H9 (cell line): ENCODE results near the gene HS6ST3. TPM values are rescaled to one million over a fixed set of nuclear protein-coding genes. Genes with fewer than 3 reads are reported as not detected.

ENCODE experiments used
- DNase-seq: peaks from one replicate; pipeline ENCODE4 v3.0.0-alpha.2; 2017
- H2AFZ ChIP-seq: one replicate; pipeline ENCODE4 v1.6.1; 2013; ENCODE audit warnings: mild to moderate bottlenecking, low read length, control low read depth, moderate library complexity
- H2AK5ac ChIP-seq: 2 replicates; pipeline ENCODE4 v1.6.1; 2013; ENCODE audit warnings: low read length, control low read depth, mixed read lengths; ENCODE audit not compliant: insufficient read length
- H2BK120ac ChIP-seq: one replicate; pipeline ENCODE4 v1.6.1; 2013; ENCODE audit warnings: low read depth, mild to moderate bottlenecking, low read length, control low read depth, inconsistent platforms; ENCODE audit not compliant: poor library complexity, severe bottlenecking
- H2BK12ac ChIP-seq: 2 replicates; pipeline ENCODE4 v1.6.1; 2013; ENCODE audit warnings: low read length, control low read depth, mixed read lengths, low read depth; ENCODE audit not compliant: insufficient read length
- H2BK15ac ChIP-seq: 2 replicates; pipeline ENCODE4 v1.6.1; 2013; ENCODE audit warnings: low read depth, low read length, control low read depth
- H2BK20ac ChIP-seq: one replicate; pipeline ENCODE4 v1.6.1; 2013; ENCODE audit warnings: low read depth, mild to moderate bottlenecking, low read length, control low read depth, inconsistent platforms; ENCODE audit not compliant: poor library complexity, severe bottlenecking
- H2BK5ac ChIP-seq: 2 replicates; pipeline ENCODE4 v1.6.1; 2013; ENCODE audit warnings: low read length, control low read depth, mixed read lengths; ENCODE audit not compliant: insufficient read length
- H3K14ac ChIP-seq: 2 replicates; pipeline ENCODE4 v1.6.1; 2013; ENCODE audit warnings: low read length, control low read depth; ENCODE audit not compliant: insufficient read depth
- H3K18ac ChIP-seq: 2 replicates; pipeline ENCODE4 v1.6.1; 2013; ENCODE audit warnings: low read depth, mild to moderate bottlenecking, mixed read lengths, low read length, control low read depth; ENCODE audit not compliant: insufficient read length
- H3K23ac ChIP-seq: 2 replicates; pipeline ENCODE4 v1.6.1; 2013; ENCODE audit warnings: low read length, control low read depth, mixed read lengths, low read depth; ENCODE audit not compliant: insufficient read length
- H3K23me2 ChIP-seq: 2 replicates; pipeline ENCODE4 v1.6.1; 2013; ENCODE audit warnings: low read depth, mild to moderate bottlenecking, mixed read lengths, low read length, control low read depth; ENCODE audit not compliant: insufficient read length, poor library complexity, severe bottlenecking
- H3K27ac ChIP-seq: 2 replicates; pipeline ENCODE4 v1.5.1; 2013; ENCODE audit warnings: low read length, control low read depth, mixed read lengths, low read depth; ENCODE audit not compliant: insufficient read length
- H3K27me3 ChIP-seq: 2 replicates; pipeline ENCODE4 v1.6.1; 2013; ENCODE audit warnings: low read length, control low read depth, inconsistent platforms; ENCODE audit not compliant: insufficient read depth
- H3K4ac ChIP-seq: 2 replicates; pipeline ENCODE4 v1.6.1; 2013; ENCODE audit warnings: low read depth, mild to moderate bottlenecking, control low read depth, inconsistent platforms, low read length, moderate library complexity
- H3K4me1 ChIP-seq: 2 replicates; pipeline ENCODE4 v1.6.1; 2013; ENCODE audit warnings: low read length, control low read depth, inconsistent platforms; ENCODE audit not compliant: insufficient read depth
- H3K4me2 ChIP-seq: 2 replicates; pipeline ENCODE4 v1.6.1; 2013; ENCODE audit warnings: low read length, control low read depth, mixed read lengths; ENCODE audit not compliant: insufficient read length, insufficient read depth
- H3K56ac ChIP-seq: 2 replicates; pipeline ENCODE4 v1.6.1; 2013; ENCODE audit warnings: low read depth, mild to moderate bottlenecking, mixed read lengths, low read length, control low read depth; ENCODE audit not compliant: insufficient read length
- H3K79me1 ChIP-seq: 2 replicates; pipeline ENCODE4 v1.6.1; 2013; ENCODE audit warnings: low read depth, mild to moderate bottlenecking, moderate library complexity, low read length, control low read depth, inconsistent platforms; ENCODE audit not compliant: insufficient read depth, poor library complexity, severe bottlenecking
- H3K79me2 ChIP-seq: 2 replicates; pipeline ENCODE4 v1.6.1; 2013; ENCODE audit warnings: low read length, control low read depth, inconsistent platforms; ENCODE audit not compliant: insufficient read depth
- H3K9ac ChIP-seq: 2 replicates; pipeline ENCODE4 v1.6.1; 2013; ENCODE audit warnings: low read length, control low read depth, mixed read lengths; ENCODE audit not compliant: insufficient read length; ENCODE audit errors: extremely low read depth
- H3K9me3 ChIP-seq: one replicate; pipeline ENCODE4 v1.6.1; 2013; ENCODE audit warnings: low read depth, low read length, inconsistent platforms; ENCODE audit not compliant: control insufficient read depth
- H3T11ph ChIP-seq: one replicate; pipeline ENCODE4 v1.6.1; 2013; ENCODE audit warnings: mild to moderate bottlenecking, low read length, control low read depth, inconsistent platforms
- H4K20me1 ChIP-seq: one replicate; pipeline ENCODE4 v1.6.1; 2013; ENCODE audit not compliant: control insufficient read depth, insufficient read length, insufficient read depth
- H4K5ac ChIP-seq: 2 replicates; pipeline ENCODE4 v1.6.1; 2013; ENCODE audit warnings: low read depth, mild to moderate bottlenecking, mixed read lengths, low read length, control low read depth; ENCODE audit not compliant: insufficient read length
- H4K8ac ChIP-seq: replicated peaks from 2 replicates; pipeline ENCODE4 v1.6.1; 2013; ENCODE audit warnings: low read length, control low read depth, mixed read lengths, low read depth; ENCODE audit not compliant: insufficient read length
- H4K91ac ChIP-seq: 2 replicates; pipeline ENCODE4 v1.6.1; 2013; ENCODE audit warnings: low read depth, mild to moderate bottlenecking, moderate library complexity, mixed read lengths, low read length, control low read depth; ENCODE audit not compliant: insufficient read length
- H3K27ac Mint-ChIP-seq, 3 experiments: 2 replicates in 2 of 3; 3 replicates in 1 of 3; pipeline ENCODE4 v1.8.0; 2020 to 2021; ENCODE audit warnings: mixed read lengths in 3 of 3, mild to moderate bottlenecking in 1 of 3, moderate library complexity in 1 of 3
- H3K27me3 Mint-ChIP-seq: 2 replicates; pipeline ENCODE4 v1.8.0; 2021; ENCODE audit warnings: low read depth, mild to moderate bottlenecking, moderate library complexity, mixed read lengths
- H3K36me3 Mint-ChIP-seq, 3 experiments: 2 replicates in 2 of 3; 3 replicates in 1 of 3; pipeline ENCODE4 v1.8.0; 2020 to 2021; ENCODE audit warnings: low read depth in 3 of 3, mixed read lengths in 3 of 3; ENCODE audit not compliant: insufficient read depth in 1 of 3
- H3K4me1 Mint-ChIP-seq, 2 experiments: 2 replicates each; pipeline ENCODE4 v1.8.0; 2020; ENCODE audit warnings: mixed read lengths in 2 of 2
- H3K4me3 Mint-ChIP-seq, 2 experiments: 2 replicates in 1 of 2; 3 replicates in 1 of 2; pipeline ENCODE4 v1.8.0; 2020 to 2021; ENCODE audit warnings: mild to moderate bottlenecking in 2 of 2, mixed read lengths in 2 of 2, moderate library complexity in 1 of 2
- H3K9me3 Mint-ChIP-seq, 2 experiments: 2 replicates in 1 of 2; 3 replicates in 1 of 2; pipeline ENCODE4 v1.8.0; 2020; ENCODE audit warnings: mild to moderate bottlenecking in 2 of 2, mixed read lengths in 2 of 2, moderate library complexity in 1 of 2
- CTCF ChIP-seq: fragments of 200-600 bp; sonication (generic); conservative IDR thresholded peaks from 3 replicates; pipeline ENCODE4 v1.8.0; 2021; ENCODE audit warnings: antibody characterized with exemption, mild to moderate bottlenecking
- total RNA-seq: library from RNA; stranded (reverse); gene quantifications from 2 replicates; pipeline ENCODE4 v1.2.1, GENCODE V29; 2021

Gene HS6ST3
- total RNA-seq, 1 experiment from 2014 or later: 0.44 TPM

DNA sequence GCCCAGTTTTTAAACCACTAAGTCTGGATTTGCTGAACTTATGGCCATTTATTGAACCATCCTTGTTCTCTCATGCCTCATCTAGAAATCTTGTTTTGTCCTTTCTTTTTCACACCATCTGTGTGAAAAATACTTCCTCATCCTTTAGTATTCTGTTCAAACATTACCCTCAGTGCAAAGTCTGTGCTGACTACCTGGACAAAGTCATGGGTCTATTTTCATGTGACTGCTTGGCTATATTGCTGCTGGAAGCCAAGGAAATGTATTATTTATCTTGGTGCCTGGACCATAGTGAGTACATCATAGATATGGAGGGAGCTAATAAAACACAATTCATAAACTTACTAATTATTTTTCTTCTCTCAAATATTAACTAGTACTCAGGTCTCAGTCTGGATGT lies 591.9 kb downstream of the HS6ST3 start:
- no peaks in the 10 kb centered on the region for H3K27me3 ChIP-seq
- H4K91ac ChIP-seq: no peak overlapping the region
- H3K4me2 ChIP-seq: no peak overlapping the region
- H3K23ac ChIP-seq: no peak overlapping the region
- H3K79me1 ChIP-seq: no peaks in the 10 kb centered on the region
- H3K14ac ChIP-seq: no peak overlapping the region
- no peak for TF ChIP-seq CTCF
- no peak overlapping the region for H2BK15ac ChIP-seq
- no peak overlapping the region for H4K5ac ChIP-seq
- H2BK120ac ChIP-seq: no peak overlapping the region
- Mint-ChIP-seq H3K4me1 (peaks cover 0 to 6% of the 10 kb centered on the region in 2 experiments; a peak in 1 of 4 replicates), H3K36me3 (no peaks in the 10 kb centered on the region), H3K9me3 (peaks cover 0 to 3% of the 10 kb centered on the region in 2 experiments; a peak in 1 of 5 replicates), H3K27ac (no peak overlapping the region), H3K27me3 (no peaks in the 10 kb centered on the region), H3K4me3 (no peak overlapping the region)
- no peak overlapping the region for H3K27ac ChIP-seq
- H4K20me1 ChIP-seq: no peaks in the 10 kb centered on the region
- H2AFZ ChIP-seq: no peak overlapping the region
- no peaks in the 10 kb centered on the region for H3K79me2 ChIP-seq
- H3K18ac ChIP-seq: no peak overlapping the region
- no peak overlapping the region for H3K56ac ChIP-seq
- H2BK20ac ChIP-seq: no peak overlapping the region
- H3K4me1 ChIP-seq: no peaks in the 10 kb centered on the region; the same call in 1 of the 2 replicates
- H3K9me3 ChIP-seq: no peaks in the 10 kb centered on the region
- no peak overlapping the region for H3K9ac ChIP-seq
- H2BK12ac ChIP-seq: no peak overlapping the region
- no peak overlapping the region for H3T11ph ChIP-seq
- H2AK5ac ChIP-seq: no peak overlapping the region
- H3K4ac ChIP-seq: no peak overlapping the region
- H3K23me2 ChIP-seq: no peaks in the 10 kb centered on the region
- H4K8ac ChIP-seq: no peak overlapping the region
- DNase-seq: no peak
- no peak overlapping the region for H2BK5ac ChIP-seq
